Breast epithelium (tissue), 4 donors: ENCODE data around the gene AFP. TPM values are rescaled to one million over a fixed set of nuclear protein-coding genes. Genes with fewer than 3 reads are reported as not detected.

Source experiments
- DNase-seq, 2 donors: peaks; one replicate each; pipeline ENCODE4 v3.0.0-alpha.2; 2019; ENCODE audit warnings: low spot score in 2 of 2
- H3K27ac ChIP-seq, 2 donors: fragments of 200-600 bp; sonication (generic) in 1 of 2; one replicate each; pipeline ENCODE4 v1.5.1; 2016 to 2019; ENCODE audit warnings: mild to moderate bottlenecking in 1 of 2
- H3K27me3 ChIP-seq, 2 donors: fragments of 200-600 bp; sonication (generic) in 1 of 2; one replicate each; pipeline versions ENCODE4 v1.5.1 to v1.6.0; 2017 to 2019; ENCODE audit warnings: control low read depth in 1 of 2, mild to moderate bottlenecking in 1 of 2
- H3K36me3 ChIP-seq: fragments of 200-600 bp; one replicate; pipeline ENCODE4 v1.5.1; 2019
- H3K4me1 ChIP-seq, 2 donors: fragments of 200-600 bp; sonication (generic); one replicate each; pipeline ENCODE4 v1.5.1; 2016 to 2019; ENCODE audit warnings: control low read depth in 1 of 2
- H3K4me3 ChIP-seq, 3 donors: fragments of 200-600 bp; sonication (generic); 1 replicate in 2 of 3; 2 replicates in 1 of 3; pipeline ENCODE4 v1.5.1; 2016 to 2019; ENCODE audit warnings: mild to moderate bottlenecking in 3 of 3, moderate library complexity in 2 of 3
- H3K9me3 ChIP-seq, 2 donors: fragments of 200-600 bp; sonication (generic) in 1 of 2; one replicate each; pipeline ENCODE4 v1.5.1; 2016 to 2019; ENCODE audit warnings: control low read depth in 1 of 2
- POLR2A ChIP-seq: fragments of 450-650 bp; IDR thresholded peaks from one replicate; pipeline ENCODE4 v1.6.1; 2016; ENCODE audit warnings: antibody characterized with exemption, mild to moderate bottlenecking, moderate library complexity
- POLR2AphosphoS5 ChIP-seq, 3 donors: sonication (generic); formaldehyde crosslinking; IDR thresholded peaks; one replicate each; pipeline ENCODE4 v1.6.1; 2017; ENCODE audit warnings: antibody characterized with exemption in 3 of 3
- intact Hi-C: fragments of 100-400 bp; cut with DNase I; formaldehyde crosslinking; loops from one replicate; pipeline ENCODE4 v1.15.1; 2023; ENCODE audit warnings: low total_unique reads
- total RNA-seq, 3 donors: library from RNA; depleted of rRNA; stranded (reverse); fragments of >200 nt; gene quantifications; one replicate each; pipeline ENCODE4 v1.1.0, GENCODE V29; 2016
- TF ChIP-seq, protein P1 (sequence below), 3 donors: fragments of 450-650 bp; IDR thresholded peaks; one replicate each; pipeline ENCODE4 v1.5.1; 2016 to 2017; ENCODE audit warnings: antibody characterized with exemption in 3 of 3, mild to moderate bottlenecking in 3 of 3, moderate library complexity in 3 of 3

AFP gene
- total RNA-seq, 3 donors from 2014 or later, result 3.2 TPM; not detected in 2

DNA sequence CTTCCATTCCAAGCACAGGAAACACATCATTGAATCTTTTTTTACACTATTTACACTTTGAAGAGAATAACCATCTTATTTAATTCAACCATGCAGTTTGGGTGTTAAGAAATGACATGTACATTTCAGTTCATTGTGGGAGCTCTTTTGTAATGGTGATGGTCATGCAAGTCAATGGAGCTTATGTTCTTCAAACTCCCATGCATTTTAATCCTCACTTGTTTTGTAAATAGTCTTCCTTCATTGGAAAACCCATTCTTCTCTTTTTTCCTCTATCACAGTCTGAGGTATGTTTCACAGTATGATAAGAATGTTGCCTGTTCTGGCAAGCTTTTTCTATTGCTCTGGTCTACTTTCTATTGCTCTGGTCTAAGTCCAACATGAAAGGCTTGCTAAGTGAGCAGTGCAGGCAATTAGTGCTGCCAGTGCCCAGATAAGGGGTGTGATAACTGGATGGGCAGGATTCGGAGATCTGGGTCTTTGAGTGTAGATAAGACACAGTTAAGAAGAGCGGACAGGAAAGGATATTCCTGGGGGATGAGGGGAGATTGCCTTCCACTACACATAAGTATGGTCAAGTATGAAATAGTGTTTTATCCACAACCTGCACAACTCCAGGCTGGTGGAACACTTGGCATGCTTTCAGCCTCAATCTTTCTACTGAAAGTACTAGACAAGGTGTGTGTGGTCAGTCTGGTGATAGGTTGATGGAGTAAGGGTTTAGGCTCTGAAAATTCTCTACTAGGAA is 17.1 kb downstream of the AFP start:
- no peak for DNase-seq
- TF ChIP-seq POLR2A, result no peak
- TF ChIP-seq POLR2AphosphoS5 (IDR thresholded peaks at IDR 0.05), result no peak
- TF ChIP-seq, protein P1, sequence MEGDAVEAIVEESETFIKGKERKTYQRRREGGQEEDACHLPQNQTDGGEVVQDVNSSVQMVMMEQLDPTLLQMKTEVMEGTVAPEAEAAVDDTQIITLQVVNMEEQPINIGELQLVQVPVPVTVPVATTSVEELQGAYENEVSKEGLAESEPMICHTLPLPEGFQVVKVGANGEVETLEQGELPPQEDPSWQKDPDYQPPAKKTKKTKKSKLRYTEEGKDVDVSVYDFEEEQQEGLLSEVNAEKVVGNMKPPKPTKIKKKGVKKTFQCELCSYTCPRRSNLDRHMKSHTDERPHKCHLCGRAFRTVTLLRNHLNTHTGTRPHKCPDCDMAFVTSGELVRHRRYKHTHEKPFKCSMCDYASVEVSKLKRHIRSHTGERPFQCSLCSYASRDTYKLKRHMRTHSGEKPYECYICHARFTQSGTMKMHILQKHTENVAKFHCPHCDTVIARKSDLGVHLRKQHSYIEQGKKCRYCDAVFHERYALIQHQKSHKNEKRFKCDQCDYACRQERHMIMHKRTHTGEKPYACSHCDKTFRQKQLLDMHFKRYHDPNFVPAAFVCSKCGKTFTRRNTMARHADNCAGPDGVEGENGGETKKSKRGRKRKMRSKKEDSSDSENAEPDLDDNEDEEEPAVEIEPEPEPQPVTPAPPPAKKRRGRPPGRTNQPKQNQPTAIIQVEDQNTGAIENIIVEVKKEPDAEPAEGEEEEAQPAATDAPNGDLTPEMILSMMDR (IDR thresholded peaks at IDR 0.05), result no peak
- H3K36me3 ChIP-seq, result no peaks in the 10 kb centered on the region

DNA sequence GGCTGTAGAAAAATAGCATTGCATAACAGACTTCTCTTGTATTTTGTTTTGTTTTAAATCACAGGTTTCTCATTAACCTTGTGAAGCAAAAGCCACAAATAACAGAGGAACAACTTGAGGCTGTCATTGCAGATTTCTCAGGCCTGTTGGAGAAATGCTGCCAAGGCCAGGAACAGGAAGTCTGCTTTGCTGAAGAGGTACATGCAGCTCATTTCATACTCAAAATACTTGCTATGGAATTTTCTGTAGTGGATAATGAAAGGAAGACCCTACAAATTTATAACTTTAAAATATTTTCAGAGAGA is 17.6 kb downstream of the AFP start:
- no peak overlapping the region for H3K4me3 ChIP-seq
- no peaks in the 10 kb centered on the region for H3K27me3 ChIP-seq
- H3K4me1 ChIP-seq, result no peaks in the 10 kb centered on the region
- no peaks in the 10 kb centered on the region for H3K9me3 ChIP-seq
- DNase-seq, result no peak
- TF ChIP-seq, protein P1 (IDR thresholded peaks at IDR 0.05), result no peak
- no peak for TF ChIP-seq POLR2A
- no peak for TF ChIP-seq POLR2AphosphoS5 (IDR thresholded peaks at IDR 0.05)
- H3K36me3 ChIP-seq, result no peaks in the 10 kb centered on the region
- intact Hi-C loops, result no loop called here
- H3K27ac ChIP-seq, result no peak overlapping the region

More for the DNA sequence above, 17.1 kb downstream of the AFP start:
- Histone ChIP-seq H3K27ac (no peak overlapping the region), H3K4me1 (no peaks in the 10 kb centered on the region), H3K4me3 (no peak overlapping the region), H3K27me3 (no peaks in the 10 kb centered on the region), H3K9me3 (no peaks in the 10 kb centered on the region)
- intact Hi-C loops, result no loop called here

DNA sequence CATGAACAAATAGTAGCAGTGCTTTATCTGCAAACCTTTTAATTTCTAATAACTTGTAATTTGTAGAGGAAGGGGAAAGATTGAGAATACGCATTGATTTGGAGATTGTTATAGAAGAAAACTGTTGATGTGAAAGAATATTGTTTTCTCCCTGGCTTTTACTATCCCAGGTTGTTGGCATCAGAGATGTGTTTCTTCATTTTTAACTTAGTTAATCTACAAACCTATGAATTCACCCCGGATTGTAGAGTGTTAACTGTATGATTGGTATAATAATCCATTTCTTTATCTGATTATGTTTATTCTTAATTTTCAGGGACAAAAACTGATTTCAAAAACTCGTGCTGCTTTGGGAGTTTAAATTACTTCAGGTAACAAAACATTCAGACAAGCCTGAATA is 18.9 kb downstream of the AFP start:
- no peak for TF ChIP-seq POLR2A
- TF ChIP-seq POLR2AphosphoS5 (IDR thresholded peaks at IDR 0.05), result no peak
- TF ChIP-seq, protein P1 (IDR thresholded peaks at IDR 0.05), result no peak
- no peaks in the 10 kb centered on the region for H3K36me3 ChIP-seq
- intact Hi-C loops, result no loop called here
- no peak for DNase-seq
- H3K27ac ChIP-seq, result no peak overlapping the region
- H3K9me3 ChIP-seq, result no peaks in the 10 kb centered on the region
- no peak overlapping the region for H3K4me3 ChIP-seq
- no peaks in the 10 kb centered on the region for H3K4me1 ChIP-seq
- H3K27me3 ChIP-seq, result no peaks in the 10 kb centered on the region

DNA sequence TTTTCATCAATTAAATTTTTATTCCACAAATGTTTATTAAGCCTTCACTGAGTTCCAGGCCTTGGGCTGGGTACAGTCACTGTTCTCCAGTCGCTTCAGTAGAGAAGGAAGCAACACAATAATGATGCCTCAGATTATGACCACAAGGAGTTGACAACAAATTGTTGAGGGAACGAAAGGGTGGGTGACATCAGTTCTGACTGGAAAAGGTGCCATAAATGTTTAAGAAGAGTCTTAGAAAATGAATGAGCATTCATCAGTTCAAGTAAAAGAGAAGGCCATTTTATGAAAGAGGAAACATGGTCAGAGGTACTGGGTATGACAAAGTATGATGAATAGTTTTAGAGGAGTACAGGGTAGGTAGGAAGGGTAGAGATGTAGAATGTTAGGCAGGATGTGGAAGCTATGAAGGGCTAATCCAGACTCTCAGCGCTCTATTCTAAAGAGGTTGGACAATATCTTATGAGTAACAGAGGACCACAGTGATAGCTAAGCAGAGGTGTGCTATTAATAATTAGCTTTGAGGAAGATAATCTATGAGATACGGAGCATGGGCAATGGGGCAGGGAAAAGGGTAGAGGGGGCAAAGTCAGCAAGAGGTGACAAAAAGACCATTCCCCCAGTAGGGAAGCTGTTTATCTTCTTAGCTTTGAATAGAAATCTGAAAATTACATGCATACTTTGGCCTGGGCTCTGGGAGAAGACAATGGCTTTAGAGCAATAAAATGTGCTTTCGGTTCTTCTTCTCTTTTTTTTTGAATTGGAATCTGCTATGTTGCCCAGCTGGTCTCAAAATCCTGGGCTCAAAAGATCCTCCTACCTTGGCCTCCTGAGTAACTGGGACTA is 20.4 kb downstream of the AFP start:
- no peaks in the 10 kb centered on the region for H3K4me1 ChIP-seq
- TF ChIP-seq POLR2AphosphoS5 (IDR thresholded peaks at IDR 0.05) (no peak), POLR2A (no peak)
- TF ChIP-seq, protein P1 (IDR thresholded peaks at IDR 0.05), result no peak
- no peaks in the 10 kb centered on the region for H3K36me3 ChIP-seq
- no peaks in the 10 kb centered on the region for H3K9me3 ChIP-seq
- no peak overlapping the region for H3K4me3 ChIP-seq
- H3K27me3 ChIP-seq, result no peaks in the 10 kb centered on the region
- no peak overlapping the region for H3K27ac ChIP-seq
- DNase-seq, result no peak
- intact Hi-C loops, result no loop called here
